Right lobe of liver (tissue), 4 donors: ENCODE measurements around the gene KRTAP3-1.

ENCODE experiments used
- CTCF ChIP-seq, 4 donors: fragments of 200-600 bp in 3 of 4; fragments of 450-650 bp in 1 of 4; IDR thresholded peaks; one replicate each; pipeline versions ENCODE4 v1.5.1 to v1.8.0; 2016 to 2022; ENCODE audit warnings: antibody characterized with exemption in 4 of 4, mild to moderate bottlenecking in 2 of 4
- POLR2A ChIP-seq: fragments of 450-650 bp; IDR thresholded peaks from one replicate; pipeline ENCODE4 v1.6.1; 2017; ENCODE audit warnings: antibody characterized with exemption, mild to moderate bottlenecking
- donor health status: DM: no; HTN: no; CAD: no.
- donor health status: DM: no; HTN: no; CAD: no.
- donor health status: DM: no; HTN: yes; CAD: no.

- TF ChIP-seq CTCF (IDR thresholded peaks at IDR 0.05) (no peak), POLR2A (no peak)
These were observed 4.5 kb downstream of the KRTAP3-1 start for GRCh38 chr17:41004397-41004796.
